GM21717 (cell line): ENCODE measurements around the gene ID2.

Experiments
- ATAC-seq: cut with Tn5 transposase; IDR thresholded peaks from one replicate; pipeline ENCODE4 v1.9.1; 2021; ENCODE audit warnings: mild to moderate bottlenecking, moderate library complexity; ENCODE audit not compliant: unreplicated experiment

The ID2 gene

GRCh38 chr2:8667896-8668512 is 13.9 kb upstream of the ID2 start:
- no peak for ATAC-seq

GRCh38 chr2:8669157-8669817 is 12.6 kb upstream of the ID2 start:
- no peak for ATAC-seq

- ATAC-seq, result no peak
These were observed 11.3 kb upstream of the ID2 start for GRCh38 chr2:8670580-8670979.

- ATAC-seq, result no peak
These were observed 10.7 kb upstream of the ID2 start for GRCh38 chr2:8671176-8671575.

GRCh38 chr2:8671802-8672201 is 10.1 kb upstream of the ID2 start:
- no peak for ATAC-seq

GRCh38 chr2:8672940-8673339 is 8.9 kb upstream of the ID2 start:
- ATAC-seq, result no peak

- ATAC-seq, result no peak
These were observed 8.5 kb upstream of the ID2 start for GRCh38 chr2:8673381-8673780.

GRCh38 chr2:8674420-8675009 is 7.3 kb upstream of the ID2 start:
- ATAC-seq, result no peak

- ATAC-seq, result no peak
These were observed 6.3 kb upstream of the ID2 start for GRCh38 chr2:8675543-8675942.

GRCh38 chr2:8676191-8676920 is 5.5 kb upstream of the ID2 start:
- ATAC-seq, result no peak

- no peak for ATAC-seq
These were observed 4.8 kb upstream of the ID2 start for GRCh38 chr2:8676921-8677645.

- no peak for ATAC-seq
These were observed 3.9 kb upstream of the ID2 start for GRCh38 chr2:8677646-8678592.

- peak; percentile 72 for ATAC-seq
These were observed 2.9 kb upstream of the ID2 start for GRCh38 chr2:8678731-8679566.

- ATAC-seq, result no peak
These were observed 2.4 kb upstream of the ID2 start for GRCh38 chr2:8679567-8679826.

GRCh38 chr2:8679827-8680731 is 1.8 kb upstream of the ID2 start:
- no peak for ATAC-seq

- no peak for ATAC-seq
These were observed 765 bp upstream of the ID2 start for GRCh38 chr2:8680822-8681760.
